Measurements from ENCODE around the gene SUSD6. TPM values are rescaled to one million over a fixed set of nuclear protein-coding genes. Genes with fewer than 3 reads are reported as not detected.

The SUSD6 gene
- total RNA-seq, result 3.6 and 4.4 TPM in 2 replicates

GRCh38 chr14:69611172-69612013 is at the start of gene SUSD6:
SUSD6 (plus strand) TSS chr14:69611596; CDS start chr14:69658593, 46,997 bp downstream.

GRCh38 chr14:69574263-69574953 is 37.0 kb upstream of the SUSD6 start, which contains the start of gene CCDC177:
CCDC177 (minus strand) TSS chr14:69574871; CDS start chr14:69573622, 1,249 bp downstream.

Other genes with a start within 250 kb of the SUSD6 start
- gene ERH, start 213.3 kb upstream of the SUSD6 start, total RNA-seq, result 189 and 194 TPM in 2 replicates
- 59.0 and 63.7 TPM in 2 replicates for gene SLC39A9, start 212.9 kb upstream of the SUSD6 start, total RNA-seq
- gene PLEKHD1, start 126.9 kb upstream of the SUSD6 start, total RNA-seq, result not detected in 2 replicates
- not detected in 2 replicates for gene CCDC177, start 36.7 kb upstream of the SUSD6 start, total RNA-seq
- 79.4 and 95.2 TPM in 2 replicates for gene SRSF5, start 155.5 kb downstream of the SUSD6 start, total RNA-seq
- not detected in 2 replicates for gene SLC10A1, start 185.6 kb downstream of the SUSD6 start, total RNA-seq